Measurements from ENCODE around the gene CTSC. TPM values are rescaled to one million over a fixed set of nuclear protein-coding genes. Genes with fewer than 3 reads are reported as not detected.

CTSC gene
- total RNA-seq, 1 experiment from 2014 or later: 359 TPM

DNA sequence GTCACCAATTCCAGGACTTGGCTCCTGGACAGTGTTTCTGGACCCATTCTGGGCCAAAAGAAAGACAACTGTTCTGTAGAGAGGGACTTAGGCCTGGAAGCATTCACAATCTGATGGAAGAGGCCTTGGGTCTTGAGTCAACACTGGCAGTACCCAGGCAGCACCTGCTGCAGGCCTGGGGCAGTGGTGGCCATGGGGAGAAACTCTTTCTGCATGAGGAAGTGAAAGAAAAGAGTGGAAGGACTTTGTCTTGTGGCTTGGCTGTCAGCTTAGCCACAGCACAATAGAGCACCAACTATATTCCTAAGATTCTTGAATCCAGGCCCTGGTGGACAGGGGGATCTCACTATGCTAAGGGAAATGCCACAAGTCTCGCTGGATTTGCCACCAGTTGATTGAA lies 70.6 kb downstream of the CTSC start:
- no peak overlapping the region for H3K4me2 ChIP-seq (ENCODE audit: insufficient read depth, insufficient read length, low read length)
- H3K79me2 ChIP-seq (ENCODE audit: insufficient read depth, low read length): no peaks in the 10 kb centered on the region
- TF ChIP-seq CTCF (conservative IDR thresholded peaks at IDR 0.05): no peak
- no peaks in the 10 kb centered on the region for H3K23me2 ChIP-seq (ENCODE audit: insufficient read length, low read depth, low read length, poor library complexity, severe bottlenecking)
- no peak overlapping the region for H3K56ac ChIP-seq (ENCODE audit: insufficient read length, low read depth, low read length)
- no peak overlapping the region for H3K14ac ChIP-seq (ENCODE audit: insufficient read depth, low read length)
- H3K23ac ChIP-seq (ENCODE audit: insufficient read length, low read depth, low read length): no peak overlapping the region
- no peak overlapping the region for H4K5ac ChIP-seq (ENCODE audit: insufficient read length, low read depth, low read length)
- no peaks in the 10 kb centered on the region for H3K27me3 ChIP-seq (ENCODE audit: insufficient read depth, low read length)
- no peak overlapping the region for H3T11ph ChIP-seq (ENCODE audit: low read length)
- H3K9ac ChIP-seq (ENCODE audit: extremely low read depth, insufficient read length, low read length): no peak overlapping the region
- no peak overlapping the region for H4K8ac ChIP-seq (replicated peaks; ENCODE audit: insufficient read length, low read depth, low read length)
- H2BK15ac ChIP-seq (ENCODE audit: low read depth, low read length): no peak overlapping the region
- Mint-ChIP-seq H3K9me3 (peaks cover 15 to 18% of the 10 kb centered on the region in 2 experiments; a peak in 4 of 5 replicates), H3K27me3 (ENCODE audit: low read depth) (no peaks in the 10 kb centered on the region), H3K4me3 (no peak overlapping the region), H3K4me1 (no peaks in the 10 kb centered on the region), H3K27ac (no peak overlapping the region), H3K36me3 (ENCODE audit: insufficient read depth in 1 of 3, low read depth in 3 of 3) (peaks cover 36 to 53% (median 40%) of the 10 kb centered on the region in 3 experiments)
- H2BK20ac ChIP-seq (ENCODE audit: low read depth, low read length, poor library complexity, severe bottlenecking): no peak overlapping the region
- H2AFZ ChIP-seq (ENCODE audit: low read length): no peak overlapping the region
- H4K20me1 ChIP-seq (ENCODE audit: control insufficient read depth, insufficient read depth, insufficient read length): no peaks in the 10 kb centered on the region
- H4K91ac ChIP-seq (ENCODE audit: insufficient read length, low read depth, low read length): no peak overlapping the region
- no peak overlapping the region for H2BK120ac ChIP-seq (ENCODE audit: low read depth, low read length, poor library complexity, severe bottlenecking)
- no peaks in the 10 kb centered on the region for H3K79me1 ChIP-seq (ENCODE audit: insufficient read depth, low read depth, low read length, poor library complexity, severe bottlenecking)
- no peak overlapping the region for H3K27ac ChIP-seq (ENCODE audit: insufficient read length, low read depth, low read length)
- no peak overlapping the region for H2BK5ac ChIP-seq (ENCODE audit: insufficient read length, low read length)
- WGBS (ENCODE audit: extremely low coverage, insufficient read length, low lambda C conversion rate): no CpG with 5 or more reads among the region's 1 CpG
- H2AK5ac ChIP-seq (ENCODE audit: insufficient read length, low read length): no peak overlapping the region
- DNase-seq: no peak
- no peak overlapping the region for H3K18ac ChIP-seq (ENCODE audit: insufficient read length, low read depth, low read length)
- H3K4me1 ChIP-seq (ENCODE audit: insufficient read depth, low read length): no peaks in the 10 kb centered on the region
- peaks cover 11% of the 10 kb centered on the region for H3K9me3 ChIP-seq (ENCODE audit: control insufficient read depth, low read depth, low read length)
- no peak overlapping the region for H3K4ac ChIP-seq (ENCODE audit: low read depth, low read length)
- no peak overlapping the region for H2BK12ac ChIP-seq (ENCODE audit: insufficient read length, low read depth, low read length)
